HepG2 (cell line): ENCODE measurements around the gene NIFK. TPM values are rescaled to one million over a fixed set of nuclear protein-coding genes. Genes with fewer than 3 reads are reported as not detected.
A peak's percentile ranks its signal among the peaks of the same experiment; 100 is the strongest.

Experiments used
- ATRX ChIP-seq: sonication (generic); formaldehyde crosslinking; IDR thresholded peaks from 2 replicates; pipeline ENCODE4 v1.4.0; 2020; ENCODE audit warnings: missing genetic modification reagents, borderline replicate concordance
- BCLAF1 ChIP-seq: fragments of 450-650 bp; IDR thresholded peaks from 2 replicates; pipeline ENCODE4 v1.6.1; 2017; ENCODE audit warnings: mild to moderate bottlenecking
- CEBPG ChIP-seq: IDR thresholded peaks from 2 replicates; pipeline ENCODE4 v1.6.1; 2016
- CHD4 ChIP-seq: fragments of 200-600 bp; sonication (generic); IDR thresholded peaks from 2 replicates; pipeline ENCODE4 v1.7.0; 2017; ENCODE audit warnings: mild to moderate bottlenecking, low read length, borderline replicate concordance
- CREB3 ChIP-seq: sonication (generic); formaldehyde crosslinking; IDR thresholded peaks from 2 replicates; pipeline ENCODE4 v1.5.0; 2020; ENCODE audit warnings: missing genetic modification reagents
- DR1 ChIP-seq: sonication (generic); formaldehyde crosslinking; IDR thresholded peaks from 2 replicates; pipeline ENCODE4 v1.8.0; 2021; ENCODE audit warnings: mild to moderate bottlenecking, missing genetic modification reagents, inconsistent platforms
- EZH2 ChIP-seq: conservative IDR thresholded peaks from 2 replicates; pipeline ENCODE4 v1.6.1; 2012; ENCODE audit warnings: mild to moderate bottlenecking, low read depth, low read length, moderate library complexity
- FIP1L1 ChIP-seq: fragments of 200-400 bp; formaldehyde crosslinking; IDR thresholded peaks from 2 replicates; pipeline ENCODE4 v1.6.1; 2018; ENCODE audit warnings: low read depth, mild to moderate bottlenecking, low read length, moderate library complexity, borderline replicate concordance; ENCODE audit not compliant: insufficient read depth
- MXD4 ChIP-seq: IDR thresholded peaks from 2 replicates; pipeline ENCODE4 v1.6.1; 2016; ENCODE audit warnings: mild to moderate bottlenecking, missing biosample characterization, missing genetic modification reagents
- MXI1 ChIP-seq: IDR thresholded peaks from 3 replicates; pipeline ENCODE4 v1.6.1; 2012; ENCODE audit warnings: low read depth, low read length, inconsistent platforms, borderline replicate concordance
- MZF1 ChIP-seq: sonication (generic); formaldehyde crosslinking; IDR thresholded peaks from 2 replicates; pipeline ENCODE4 v1.8.1; 2023; ENCODE audit warnings: mild to moderate bottlenecking, missing genetic modification reagents, borderline replicate concordance
- NR2C2 ChIP-seq: sonication (generic); formaldehyde crosslinking; IDR thresholded peaks from 2 replicates; pipeline ENCODE4 v1.4.0; 2020; ENCODE audit warnings: missing genetic modification reagents, mild to moderate bottlenecking, moderate library complexity, borderline replicate concordance
- NR2F6 ChIP-seq, 2 experiments: IDR thresholded peaks; 2 replicates each; pipeline ENCODE4 v1.6.1; 2016; ENCODE audit warnings: antibody characterized with exemption in 1 of 2, mild to moderate bottlenecking in 1 of 2
- PLRG1 ChIP-seq: fragments of 450-650 bp; conservative IDR thresholded peaks from 2 replicates; pipeline ENCODE4 v1.6.1; 2016
- POLR2AphosphoS5 ChIP-seq: IDR thresholded peaks from 2 replicates; pipeline ENCODE4 v1.6.1; 2012; ENCODE audit warnings: low read depth, low read length
- REPIN1 ChIP-seq: sonication (generic); formaldehyde crosslinking; IDR thresholded peaks from 2 replicates; pipeline ENCODE4 v1.8.0; 2022; ENCODE audit warnings: missing genetic modification reagents, low read depth, mild to moderate bottlenecking, borderline replicate concordance
- RFX1 ChIP-seq: fragments of 450-650 bp; IDR thresholded peaks from 2 replicates; pipeline ENCODE4 v1.6.1; 2017
- SMYD3 ChIP-seq: sonication (generic); formaldehyde crosslinking; IDR thresholded peaks from 2 replicates; pipeline ENCODE4 v1.8.1; 2023; ENCODE audit warnings: mild to moderate bottlenecking, missing genetic modification reagents
- SNAPC2 ChIP-seq: sonication (generic); formaldehyde crosslinking; IDR thresholded peaks from 2 replicates; pipeline ENCODE4 v1.8.1; 2022; ENCODE audit warnings: mild to moderate bottlenecking, missing genetic modification reagents
- STAG1 ChIP-seq: sonication (generic); formaldehyde crosslinking; IDR thresholded peaks from 2 replicates; pipeline ENCODE4 v1.4.0; 2020; ENCODE audit warnings: missing genetic modification reagents
- ZBTB3 ChIP-seq: sonication (generic); formaldehyde crosslinking; IDR thresholded peaks from 2 replicates; pipeline ENCODE4 v1.4.0; 2020; ENCODE audit warnings: low read depth, mild to moderate bottlenecking, moderate library complexity, missing genetic modification reagents, borderline replicate concordance
- ZBTB33 ChIP-seq: sonication (generic); formaldehyde crosslinking; IDR thresholded peaks from 2 replicates; pipeline ENCODE4 v1.4.0; 2020; ENCODE audit warnings: missing genetic modification reagents
- ZFP36L1 ChIP-seq: sonication (generic); formaldehyde crosslinking; IDR thresholded peaks from 2 replicates; pipeline ENCODE4 v1.8.0; 2022; ENCODE audit warnings: mild to moderate bottlenecking, missing genetic modification reagents, moderate library complexity
- ZFX ChIP-seq: sonication (generic); formaldehyde crosslinking; IDR thresholded peaks from 2 replicates; pipeline ENCODE4 v1.4.0; 2020; ENCODE audit warnings: mild to moderate bottlenecking, low read depth, missing genetic modification reagents, moderate library complexity
- ZNF124 ChIP-seq: sonication (generic); formaldehyde crosslinking; IDR thresholded peaks from 2 replicates; pipeline ENCODE4 v1.4.0; 2020; ENCODE audit warnings: missing genetic modification reagents
- ZNF7 ChIP-seq: IDR thresholded peaks from 2 replicates; pipeline ENCODE4 v1.6.1; 2016; ENCODE audit warnings: missing biosample characterization, missing genetic modification reagents
- ZNF772 ChIP-seq: sonication (generic); formaldehyde crosslinking; IDR thresholded peaks from 2 replicates; pipeline ENCODE4 v1.5.0; 2020; ENCODE audit warnings: mild to moderate bottlenecking, missing genetic modification reagents
- ZNF781 ChIP-seq: sonication (generic); formaldehyde crosslinking; IDR thresholded peaks from 2 replicates; pipeline ENCODE4 v1.5.1; 2020; ENCODE audit warnings: borderline replicate concordance, mild to moderate bottlenecking, missing genetic modification reagents; ENCODE audit errors: not compliant biosample characterization
- polyA plus RNA-seq, 8 experiments: library from polyadenylated mRNA; depleted of rRNA in 3 of 8; stranded (reverse) in 7 of 8; unstranded in 1 of 8; fragments of >200 nt; fragmentation: Illumina TruSeq in 4 of 8; extraction: Trizol in 4 of 8; gene quantifications; 2 replicates each; pipeline versions ENCODE4 v1.2.1 to v1.2.3, GENCODE V29; 2011 to 2016; ENCODE audit warnings: low read depth in 4 of 8, missing spikeins in 1 of 8, mixed read lengths in 1 of 8; ENCODE audit not compliant: insufficient read depth in 1 of 8
- total RNA-seq, 5 experiments: library from RNA; depleted of rRNA; stranded (reverse); fragments of >200 nt; fragmentation: Illumina TruSeq; extraction: Trizol; gene quantifications; 2 replicates each; pipeline ENCODE4 v1.2.3, GENCODE V29; 2016; ENCODE audit warnings: low read depth in 1 of 5

The NIFK gene
- total and polyA plus RNA-seq, 2 of the 13 experiments (the other 11 are each of a cell fraction or from before 2014, with no cell fraction given): 19.6 to 105 TPM

- TF ChIP-seq ZNF781 (no peak), DR1 (CRISPR knock-in tag) (no peak), ZFX (CRISPR knock-in tag) (no peak), MXI1 (no peak), REPIN1 (CRISPR knock-in tag) (no peak), ZBTB3 (CRISPR knock-in tag) (no peak), ZNF7 (no peak), MXD4 (no peak), CHD4 (no peak), EZH2 (no peak), ATRX (CRISPR knock-in tag) (no peak), SNAPC2 (CRISPR knock-in tag) (no peak), ZFP36L1 (CRISPR knock-in tag) (no peak), STAG1 (CRISPR knock-in tag) (no peak), FIP1L1 (no peak), RFX1 (no peak), CREB3 (CRISPR knock-in tag) (no peak), PLRG1 (no peak), ZBTB33 (no peak), BCLAF1 (no peak), ZNF772 (CRISPR knock-in tag) (0 out of 2 replicates have a peak, but pooled peaks have one; percentile 35), ZNF124 (CRISPR knock-in tag) (no peak), CEBPG (CRISPR knock-in tag) (peak; percentile 73), SMYD3 (no peak), NR2F6 (IDR thresholded peaks at IDR 0.05) (no peak), NR2F6 (CRISPR knock-in tag; IDR thresholded peaks at IDR 0.05) (no peak), NR2C2 (CRISPR knock-in tag) (no peak), POLR2AphosphoS5 (no peak), MZF1 (CRISPR knock-in tag) (no peak)
Measured at GRCh38 chr2:121707344-121707919, 29.2 kb downstream of the NIFK start (continued).
